ENCODE measurements around the gene ZNF516.

DNA sequence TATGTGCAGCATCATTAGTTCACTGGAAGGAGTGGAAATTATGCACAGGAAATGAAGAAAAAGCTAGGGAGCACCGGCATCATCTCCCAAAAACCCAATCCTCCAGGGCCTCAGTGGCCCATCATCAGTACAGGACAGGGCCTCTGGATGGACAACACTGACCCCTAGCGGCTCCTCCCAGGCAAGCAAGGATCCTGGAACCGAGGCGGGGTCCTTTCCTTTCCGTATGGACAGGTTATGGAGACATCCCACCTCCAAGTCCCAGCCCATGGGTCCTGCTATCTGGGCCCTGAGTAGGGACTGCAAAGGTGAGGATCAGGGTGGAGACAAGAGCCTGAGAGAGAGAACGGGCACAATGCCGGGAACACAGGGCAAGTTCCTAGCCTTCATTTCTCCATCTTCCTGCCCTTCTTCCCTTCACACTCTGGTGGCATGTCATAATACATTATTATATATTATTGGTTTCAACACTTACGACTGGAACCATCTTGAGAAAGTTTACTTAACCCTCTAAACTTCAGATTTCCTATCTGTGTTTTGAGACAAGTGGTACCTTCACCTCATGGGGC is 68.2 kb downstream of the ZNF516 start:
- TF ChIP-seq, protein P1, sequence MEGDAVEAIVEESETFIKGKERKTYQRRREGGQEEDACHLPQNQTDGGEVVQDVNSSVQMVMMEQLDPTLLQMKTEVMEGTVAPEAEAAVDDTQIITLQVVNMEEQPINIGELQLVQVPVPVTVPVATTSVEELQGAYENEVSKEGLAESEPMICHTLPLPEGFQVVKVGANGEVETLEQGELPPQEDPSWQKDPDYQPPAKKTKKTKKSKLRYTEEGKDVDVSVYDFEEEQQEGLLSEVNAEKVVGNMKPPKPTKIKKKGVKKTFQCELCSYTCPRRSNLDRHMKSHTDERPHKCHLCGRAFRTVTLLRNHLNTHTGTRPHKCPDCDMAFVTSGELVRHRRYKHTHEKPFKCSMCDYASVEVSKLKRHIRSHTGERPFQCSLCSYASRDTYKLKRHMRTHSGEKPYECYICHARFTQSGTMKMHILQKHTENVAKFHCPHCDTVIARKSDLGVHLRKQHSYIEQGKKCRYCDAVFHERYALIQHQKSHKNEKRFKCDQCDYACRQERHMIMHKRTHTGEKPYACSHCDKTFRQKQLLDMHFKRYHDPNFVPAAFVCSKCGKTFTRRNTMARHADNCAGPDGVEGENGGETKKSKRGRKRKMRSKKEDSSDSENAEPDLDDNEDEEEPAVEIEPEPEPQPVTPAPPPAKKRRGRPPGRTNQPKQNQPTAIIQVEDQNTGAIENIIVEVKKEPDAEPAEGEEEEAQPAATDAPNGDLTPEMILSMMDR (IDR thresholded peaks at IDR 0.05; ENCODE audit: insufficient read depth, low read length), result peak; percentile 97
- TF ChIP-seq REST (IDR thresholded peaks at IDR 0.05; ENCODE audit: insufficient replicate concordance, low read depth) (no peak), POLR2AphosphoS5 (IDR thresholded peaks at IDR 0.05; ENCODE audit: low read depth) (no peak), SPI1 (IDR thresholded peaks at IDR 0.05; ENCODE audit: borderline replicate concordance, low read depth) (no peak)
